HEK293 (cell line): ENCODE data around the gene WARS2.

Source experiments
- CTCF ChIA-PET: fragments of 350-600 bp; formaldehyde crosslinking; extraction: SDS; loops from one replicate; lab custom pipeline; 2021; ENCODE audit warnings: antibody characterized with exemption; lab: Yijun Ruan, JAX
- POLR2A ChIA-PET: fragments of 300-600 bp; formaldehyde crosslinking; extraction: SDS; loops from one replicate; lab custom pipeline; 2020; ENCODE audit warnings: antibody characterized with exemption, inconsistent platforms; lab: Yijun Ruan, JAX
- H3K27ac ChIP-seq: fragments of 200-500 bp; sonication (Bioruptor generic); 2 replicates; pipeline ENCODE4 v1.5.1; 2014; ENCODE audit warnings: low read depth, low read length, control low read depth, inconsistent platforms; ENCODE audit errors: extremely low read depth
- H3K36me3 ChIP-seq, 2 experiments: fragments of 200-500 bp in 1 of 2; sonication (Bioruptor generic) in 1 of 2; 1 replicate in 1 of 2; 2 replicates in 1 of 2; pipeline ENCODE4 v1.5.1; 2014 to 2017; ENCODE audit warnings: inconsistent platforms in 2 of 2, low read length in 2 of 2; ENCODE audit not compliant: control insufficient read depth in 2 of 2, insufficient read depth in 1 of 2
- H3K4me1 ChIP-seq: fragments of 200-500 bp; sonication (Bioruptor generic); 2 replicates; pipeline ENCODE4 v1.5.1; 2014; ENCODE audit warnings: mild to moderate bottlenecking, low read length, inconsistent platforms; ENCODE audit not compliant: control insufficient read depth, insufficient read depth
- H3K4me3 ChIP-seq: 2 replicates; pipeline ENCODE4 v1.5.1; 2011; ENCODE audit warnings: low read depth, mild to moderate bottlenecking, control low read depth, low read length, moderate library complexity
- H3K9me3 ChIP-seq: fragments of 200-500 bp; sonication (Bioruptor generic); 2 replicates; pipeline ENCODE4 v1.5.1; 2014; ENCODE audit warnings: low read depth, low read length, inconsistent platforms; ENCODE audit not compliant: control insufficient read depth, insufficient read depth
- BCL6B ChIP-seq: fragments of 450-650 bp; formaldehyde crosslinking; IDR thresholded peaks from 2 replicates; pipeline ENCODE4 v1.5.1; 2017; ENCODE audit warnings: missing biosample characterization, missing genetic modification characterization
- FEZF1 ChIP-seq: fragments of 450-650 bp; formaldehyde crosslinking; IDR thresholded peaks from 2 replicates; pipeline ENCODE4 v1.5.1; 2016; ENCODE audit warnings: missing biosample characterization, missing genetic modification characterization
- OSR2 ChIP-seq: fragments of 450-650 bp; formaldehyde crosslinking; IDR thresholded peaks from 2 replicates; pipeline ENCODE4 v1.5.1; 2016; ENCODE audit warnings: missing biosample characterization, missing genetic modification characterization
- YY2 ChIP-seq: fragments of 450-650 bp; formaldehyde crosslinking; IDR thresholded peaks from 2 replicates; pipeline ENCODE4 v1.5.1; 2016; ENCODE audit warnings: missing biosample characterization, missing genetic modification characterization
- ZBTB1 ChIP-seq: fragments of 450-650 bp; formaldehyde crosslinking; IDR thresholded peaks from 2 replicates; pipeline ENCODE4 v1.5.1; 2016; ENCODE audit warnings: missing biosample characterization, missing genetic modification characterization
- ZBTB21 ChIP-seq: fragments of 450-650 bp; formaldehyde crosslinking; IDR thresholded peaks from 2 replicates; pipeline ENCODE4 v1.5.1; 2017; ENCODE audit warnings: missing biosample characterization, missing genetic modification characterization
- ZEB2 ChIP-seq: fragments of 450-650 bp; formaldehyde crosslinking; IDR thresholded peaks from 2 replicates; pipeline ENCODE4 v1.5.1; 2016; ENCODE audit warnings: missing biosample characterization, missing genetic modification characterization
- ZIC2 ChIP-seq: fragments of 450-650 bp; formaldehyde crosslinking; IDR thresholded peaks from 2 replicates; pipeline ENCODE4 v1.5.1; 2016; ENCODE audit warnings: missing biosample characterization, missing genetic modification characterization
- ZNF169 ChIP-seq: fragments of 450-650 bp; formaldehyde crosslinking; IDR thresholded peaks from 2 replicates; pipeline ENCODE4 v1.5.1; 2016; ENCODE audit warnings: missing biosample characterization, missing genetic modification characterization
- ZNF202 ChIP-seq: fragments of 450-650 bp; formaldehyde crosslinking; IDR thresholded peaks from 2 replicates; pipeline ENCODE4 v1.5.1; 2016; ENCODE audit warnings: missing biosample characterization, missing genetic modification characterization, borderline replicate concordance
- ZNF473 ChIP-seq: fragments of 450-650 bp; formaldehyde crosslinking; IDR thresholded peaks from 2 replicates; pipeline ENCODE4 v1.5.1; 2017; ENCODE audit warnings: missing biosample characterization, missing genetic modification characterization
- ZNF529 ChIP-seq: fragments of 450-650 bp; formaldehyde crosslinking; IDR thresholded peaks from 2 replicates; pipeline ENCODE4 v1.5.1; 2017; ENCODE audit warnings: missing genetic modification characterization, missing biosample characterization; ENCODE audit not compliant: insufficient replicate concordance
- ZNF544 ChIP-seq: fragments of 450-650 bp; formaldehyde crosslinking; IDR thresholded peaks from 2 replicates; pipeline ENCODE4 v1.5.0; 2017; ENCODE audit warnings: missing biosample characterization, missing genetic modification characterization
- ZNF548 ChIP-seq: fragments of 450-650 bp; formaldehyde crosslinking; IDR thresholded peaks from 2 replicates; pipeline ENCODE4 v1.5.1; 2016; ENCODE audit warnings: missing biosample characterization, missing genetic modification characterization
- ZNF555 ChIP-seq: fragments of 450-650 bp; formaldehyde crosslinking; conservative IDR thresholded peaks from 2 replicates; pipeline ENCODE4 v1.5.1; 2017; ENCODE audit warnings: missing biosample characterization, mild to moderate bottlenecking, missing genetic modification characterization, inconsistent platforms
- ZNF777 ChIP-seq: fragments of 450-650 bp; formaldehyde crosslinking; IDR thresholded peaks from 2 replicates; pipeline ENCODE4 v1.5.1; 2017; ENCODE audit warnings: missing biosample characterization, missing genetic modification characterization, borderline replicate concordance
- ZSCAN23 ChIP-seq: fragments of 450-650 bp; formaldehyde crosslinking; IDR thresholded peaks from 2 replicates; pipeline ENCODE4 v1.5.1; 2016; ENCODE audit warnings: missing biosample characterization, missing genetic modification characterization
- TF ChIP-seq, protein P1 (sequence below): fragments of 450-650 bp; formaldehyde crosslinking; IDR thresholded peaks from 2 replicates; pipeline ENCODE4 v1.5.1; 2016; ENCODE audit warnings: missing biosample characterization, missing genetic modification characterization
- TF ChIP-seq, protein P2 (sequence below): fragments of 450-650 bp; formaldehyde crosslinking; IDR thresholded peaks from 2 replicates; pipeline ENCODE4 v1.5.1; 2016; ENCODE audit warnings: missing biosample characterization, missing genetic modification characterization
- TF ChIP-seq, protein P3 (sequence below): fragments of 450-650 bp; formaldehyde crosslinking; IDR thresholded peaks from 2 replicates; pipeline ENCODE4 v1.5.1; 2016; ENCODE audit warnings: missing biosample characterization, missing genetic modification characterization
- TF ChIP-seq, protein P4 (sequence below): fragments of 450-650 bp; formaldehyde crosslinking; IDR thresholded peaks from 2 replicates; pipeline ENCODE4 v1.5.1; 2017; ENCODE audit warnings: missing biosample characterization, mild to moderate bottlenecking, missing genetic modification characterization, moderate library complexity
- TF ChIP-seq, protein P5 (sequence below): fragments of 450-650 bp; formaldehyde crosslinking; IDR thresholded peaks from 2 replicates; pipeline ENCODE4 v1.5.1; 2016; ENCODE audit warnings: missing biosample characterization, missing genetic modification characterization

Gene WARS2

GRCh38 chr1:118989006-118989815 is 151.2 kb downstream of the WARS2 start:
- H3K36me3 ChIP-seq: no peaks in the 10 kb centered on the region
- POLR2A ChIA-PET: no interaction called here
- no peaks in the 10 kb centered on the region for H3K9me3 ChIP-seq
- TF ChIP-seq, protein P1, sequence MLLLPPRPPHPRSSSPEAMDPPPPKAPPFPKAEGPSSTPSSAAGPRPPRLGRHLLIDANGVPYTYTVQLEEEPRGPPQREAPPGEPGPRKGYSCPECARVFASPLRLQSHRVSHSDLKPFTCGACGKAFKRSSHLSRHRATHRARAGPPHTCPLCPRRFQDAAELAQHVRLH: no peak
- no peak for TF ChIP-seq ZSCAN23 (tag by site-specific recombination)
- no peak for TF ChIP-seq ZBTB21
- TF ChIP-seq ZNF777 (tag by site-specific recombination): no peak
- no peak for TF ChIP-seq ZNF169
- TF ChIP-seq, protein P2, sequence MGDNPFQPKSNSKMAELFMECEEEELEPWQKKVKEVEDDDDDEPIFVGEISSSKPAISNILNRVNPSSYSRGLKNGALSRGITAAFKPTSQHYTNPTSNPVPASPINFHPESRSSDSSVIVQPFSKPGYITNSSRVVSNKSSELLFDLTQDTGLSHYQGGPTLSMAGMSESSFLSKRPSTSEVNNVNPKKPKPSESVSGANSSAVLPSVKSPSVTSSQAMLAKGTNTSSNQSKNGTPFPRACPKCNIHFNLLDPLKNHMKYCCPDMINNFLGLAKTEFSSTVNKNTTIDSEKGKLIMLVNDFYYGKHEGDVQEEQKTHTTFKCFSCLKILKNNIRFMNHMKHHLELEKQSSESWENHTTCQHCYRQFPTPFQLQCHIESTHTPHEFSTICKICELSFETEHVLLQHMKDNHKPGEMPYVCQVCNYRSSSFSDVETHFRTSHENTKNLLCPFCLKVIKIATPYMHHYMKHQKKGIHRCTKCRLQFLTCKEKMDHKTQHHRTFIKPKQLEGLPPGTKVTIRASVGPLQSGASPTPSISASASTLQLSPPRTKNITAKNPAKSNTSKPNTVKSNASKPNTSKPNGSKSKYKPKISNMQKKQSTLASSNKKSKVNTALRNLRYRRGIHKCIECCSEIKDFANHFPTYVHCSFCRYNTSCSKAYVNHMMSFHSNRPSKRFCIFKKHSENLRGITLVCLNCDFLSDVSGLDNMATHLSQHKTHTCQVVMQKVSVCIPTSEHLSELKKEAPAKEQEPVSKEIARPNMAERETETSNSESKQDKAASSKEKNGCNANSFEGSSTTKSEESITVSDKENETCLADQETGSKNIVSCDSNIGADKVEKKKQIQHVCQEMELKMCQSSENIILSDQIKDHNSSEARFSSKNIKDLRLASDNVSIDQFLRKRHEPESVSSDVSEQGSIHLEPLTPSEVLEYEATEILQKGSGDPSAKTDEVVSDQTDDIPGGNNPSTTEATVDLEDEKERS (tag by site-specific recombination): no peak
- no peak for TF ChIP-seq ZBTB1
- TF ChIP-seq ZIC2 (tag by site-specific recombination): no peak
- no peak for TF ChIP-seq ZNF529 (tag by site-specific recombination)
- no peak for TF ChIP-seq ZEB2 (tag by site-specific recombination)
- no peak for TF ChIP-seq ZNF555 (tag by site-specific recombination)
- no peak for TF ChIP-seq ZNF202
- TF ChIP-seq, all 188 proteins: peak for 0
- no peak overlapping the region for H3K4me3 ChIP-seq
- CTCF ChIA-PET: interaction anchor here (0.6 kb wide), 1 partner anchor 762 kb away, joined by 3 read pairs; no protein-coding TSS in a partner anchor
- H3K27ac ChIP-seq: no peak overlapping the region
- no peaks in the 10 kb centered on the region for H3K4me1 ChIP-seq

- TF ChIP-seq ZNF548 (tag by site-specific recombination) (no peak), YY2 (tag by site-specific recombination) (no peak), BCL6B (tag by site-specific recombination) (no peak), ZNF544 (tag by site-specific recombination) (no peak), OSR2 (no peak), ZNF473 (tag by site-specific recombination) (no peak), FEZF1 (tag by site-specific recombination) (no peak)
- TF ChIP-seq, protein P3, sequence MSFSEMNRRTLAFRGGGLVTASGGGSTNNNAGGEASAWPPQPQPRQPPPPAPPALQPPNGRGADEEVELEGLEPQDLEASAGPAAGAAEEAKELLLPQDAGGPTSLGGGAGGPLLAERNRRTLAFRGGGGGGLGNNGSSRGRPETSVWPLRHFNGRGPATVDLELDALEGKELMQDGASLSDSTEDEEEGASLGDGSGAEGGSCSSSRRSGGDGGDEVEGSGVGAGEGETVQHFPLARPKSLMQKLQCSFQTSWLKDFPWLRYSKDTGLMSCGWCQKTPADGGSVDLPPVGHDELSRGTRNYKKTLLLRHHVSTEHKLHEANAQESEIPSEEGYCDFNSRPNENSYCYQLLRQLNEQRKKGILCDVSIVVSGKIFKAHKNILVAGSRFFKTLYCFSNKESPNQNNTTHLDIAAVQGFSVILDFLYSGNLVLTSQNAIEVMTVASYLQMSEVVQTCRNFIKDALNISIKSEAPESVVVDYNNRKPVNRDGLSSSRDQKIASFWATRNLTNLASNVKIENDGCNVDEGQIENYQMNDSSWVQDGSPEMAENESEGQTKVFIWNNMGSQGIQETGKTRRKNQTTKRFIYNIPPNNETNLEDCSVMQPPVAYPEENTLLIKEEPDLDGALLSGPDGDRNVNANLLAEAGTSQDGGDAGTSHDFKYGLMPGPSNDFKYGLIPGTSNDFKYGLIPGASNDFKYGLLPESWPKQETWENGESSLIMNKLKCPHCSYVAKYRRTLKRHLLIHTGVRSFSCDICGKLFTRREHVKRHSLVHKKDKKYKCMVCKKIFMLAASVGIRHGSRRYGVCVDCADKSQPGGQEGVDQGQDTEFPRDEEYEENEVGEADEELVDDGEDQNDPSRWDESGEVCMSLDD (tag by site-specific recombination): no peak
- TF ChIP-seq, protein P4, sequence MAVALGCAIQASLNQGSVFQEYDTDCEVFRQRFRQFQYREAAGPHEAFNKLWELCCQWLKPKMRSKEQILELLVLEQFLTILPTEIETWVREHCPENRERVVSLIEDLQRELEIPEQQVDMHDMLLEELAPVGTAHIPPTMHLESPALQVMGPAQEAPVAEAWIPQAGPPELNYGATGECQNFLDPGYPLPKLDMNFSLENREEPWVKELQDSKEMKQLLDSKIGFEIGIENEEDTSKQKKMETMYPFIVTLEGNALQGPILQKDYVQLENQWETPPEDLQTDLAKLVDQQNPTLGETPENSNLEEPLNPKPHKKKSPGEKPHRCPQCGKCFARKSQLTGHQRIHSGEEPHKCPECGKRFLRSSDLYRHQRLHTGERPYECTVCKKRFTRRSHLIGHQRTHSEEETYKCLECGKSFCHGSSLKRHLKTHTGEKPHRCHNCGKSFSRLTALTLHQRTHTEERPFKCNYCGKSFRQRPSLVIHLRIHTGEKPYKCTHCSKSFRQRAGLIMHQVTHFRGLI (tag by site-specific recombination): no peak
- TF ChIP-seq, protein P5, sequence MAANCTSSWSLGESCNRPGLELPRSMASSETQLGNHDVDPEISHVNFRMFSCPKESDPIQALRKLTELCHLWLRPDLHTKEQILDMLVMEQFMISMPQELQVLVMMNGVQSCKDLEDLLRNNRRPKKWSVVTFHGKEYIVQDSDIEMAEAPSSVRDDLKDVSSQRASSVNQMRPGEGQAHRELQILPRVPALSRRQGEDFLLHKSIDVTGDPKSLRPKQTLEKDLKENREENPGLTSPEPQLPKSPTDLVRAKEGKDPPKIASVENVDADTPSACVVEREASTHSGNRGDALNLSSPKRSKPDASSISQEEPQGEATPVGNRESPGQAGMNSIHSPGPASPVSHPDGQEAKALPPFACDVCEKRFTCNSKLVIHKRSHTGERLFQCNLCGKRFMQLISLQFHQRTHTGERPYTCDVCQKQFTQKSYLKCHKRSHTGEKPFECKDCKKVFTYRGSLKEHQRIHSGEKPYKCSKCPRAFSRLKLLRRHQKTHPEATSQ: no peak
- Histone ChIP-seq H3K36me3 (no peaks in the 10 kb centered on the region), H3K4me1 (no peaks in the 10 kb centered on the region), H3K9me3 (no peaks in the 10 kb centered on the region), H3K4me3 (no peak within 1 kb of the TSS), H3K27ac (no peak within 1 kb of the TSS; the same call in 1 of the 2 replicates)
- POLR2A ChIA-PET: no interaction called here
- CTCF ChIA-PET: interaction anchor here (0.6 kb wide), 1 partner anchor 761 kb away, joined by 3 read pairs; no protein-coding TSS in a partner anchor
These were observed 152.1 kb downstream of the WARS2 start, which contains the start of gene TBX15 for GRCh38 chr1:118988186-118989005. Gene TBX15, minus strand, starts transcription at chr1:118988343. Its CDS starts 548 bp downstream, at chr1:118987795.
